Measurements from ENCODE around the gene DNPEP. TPM values are rescaled to one million over a fixed set of nuclear protein-coding genes. Genes with fewer than 3 reads are reported as not detected.
"Not testable (repeated sequence)": the region's sequence is repeated elsewhere in the genome, so short reads cannot be mapped to it uniquely, and the experiment has no call there.

Gene DNPEP
- total RNA-seq, 2 donors from 2014 or later: 42.7 to 51.2 TPM

DNA sequence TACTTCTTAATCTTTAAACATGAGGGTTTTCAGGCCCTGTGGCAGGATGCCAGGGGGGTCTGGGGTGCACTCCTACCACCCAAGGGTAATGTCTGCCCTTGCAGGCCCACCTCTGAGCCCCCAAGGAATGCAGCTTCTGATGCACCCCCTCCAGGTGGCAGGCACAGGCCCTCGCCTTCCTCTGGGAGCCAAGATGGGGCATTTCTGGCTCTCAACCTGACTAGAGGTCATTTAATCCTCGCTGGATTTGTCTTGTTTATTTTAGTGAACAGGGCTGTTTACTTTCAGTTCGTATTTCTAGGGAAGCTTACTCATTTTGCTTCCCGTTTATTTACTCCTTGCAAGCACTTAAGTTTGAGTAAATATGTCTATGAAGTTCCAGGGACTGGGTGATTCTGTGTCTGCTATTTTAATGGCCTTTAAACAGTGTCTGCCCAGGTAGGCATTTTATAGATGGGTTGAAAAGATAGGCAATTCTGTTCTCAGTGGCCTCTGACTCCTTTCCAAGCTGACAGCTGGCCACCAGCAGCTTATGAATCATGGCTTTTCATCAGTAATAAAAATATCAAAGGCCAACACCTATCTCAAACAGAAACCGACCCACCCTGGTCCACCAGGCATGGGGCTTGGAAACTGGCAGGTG is 11.1 kb upstream of the DNPEP start:
- TF ChIP-seq CTCF (IDR thresholded peaks at IDR 0.05): no peak
- H3K27me3 ChIP-seq (replicated peaks; ENCODE audit: insufficient read depth): no peaks in the 10 kb centered on the region
- H3K4me3 ChIP-seq: no peak overlapping the region
- ATAC-seq (ENCODE audit: insufficient number of reproducible peaks, low FRiP score, low read depth) (no peak), DNase-seq (ENCODE audit: low spot score) (no peak)
- H3K4me1 ChIP-seq (ENCODE audit: control insufficient read depth in 1 of 2, low read depth in 2 of 2): peaks cover 4 to 14% of the 10 kb centered on the region in 2 donors
- no peak overlapping the region for H3K27ac ChIP-seq
- no peaks in the 10 kb centered on the region for H3K9me3 ChIP-seq
- no peaks in the 10 kb centered on the region for H3K36me3 ChIP-seq

GRCh38 chr2:219396863-219397457 is 9.2 kb upstream of the DNPEP start:
- peaks cover 0 to 6% of the 10 kb centered on the region in 2 donors for H3K4me1 ChIP-seq (ENCODE audit: control insufficient read depth in 1 of 2, low read depth in 2 of 2)
- H3K27me3 ChIP-seq (replicated peaks; ENCODE audit: insufficient read depth): no peaks in the 10 kb centered on the region
- H3K36me3 ChIP-seq: no peaks in the 10 kb centered on the region
- DNase-seq (ENCODE audit: low spot score) (no peak), ATAC-seq (ENCODE audit: insufficient number of reproducible peaks, low FRiP score, low read depth) (no peak)
- H3K27ac ChIP-seq: no peak overlapping the region
- H3K4me3 ChIP-seq: no peak overlapping the region
- no peaks in the 10 kb centered on the region for H3K9me3 ChIP-seq
- no peak for TF ChIP-seq CTCF (IDR thresholded peaks at IDR 0.05)

DNA sequence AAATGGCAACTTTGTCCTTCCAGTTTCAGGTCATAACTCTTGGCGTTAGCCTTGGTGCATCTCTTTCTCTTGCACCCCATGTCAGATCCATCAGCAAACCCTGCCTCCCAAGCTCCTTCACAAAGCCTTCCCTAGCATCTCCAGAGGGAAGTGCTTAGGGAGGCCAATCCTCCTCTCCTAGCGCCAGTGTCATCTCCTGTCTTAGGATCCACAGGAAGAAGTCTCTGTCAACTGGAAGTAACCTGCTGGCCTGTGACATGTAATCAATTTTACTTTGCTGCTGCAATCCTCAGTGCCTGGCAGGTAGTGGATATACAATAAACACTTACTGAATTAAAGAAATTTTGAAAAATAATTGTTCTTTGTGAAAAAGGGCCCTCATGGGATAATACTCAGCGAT is 7.9 kb upstream of the DNPEP start:
- no peak for TF ChIP-seq CTCF (IDR thresholded peaks at IDR 0.05)
- no peak for ATAC-seq (ENCODE audit: insufficient number of reproducible peaks, low FRiP score, low read depth)

GRCh38 chr2:219395056-219395455 is 7.3 kb upstream of the DNPEP start:
- H3K27ac ChIP-seq; DNase-seq (ENCODE audit: low spot score); ATAC-seq (ENCODE audit: insufficient number of reproducible peaks, low FRiP score, low read depth); H3K9me3 ChIP-seq; H3K36me3 ChIP-seq; H3K27me3 ChIP-seq (replicated peaks; ENCODE audit: insufficient read depth); H3K4me1 ChIP-seq (ENCODE audit: control insufficient read depth in 1 of 2, low read depth in 2 of 2); H3K4me3 ChIP-seq: not testable (repeated sequence)

More for the DNA sequence above, 7.9 kb upstream of the DNPEP start:
- Histone ChIP-seq H3K36me3 (no peaks in the 10 kb centered on the region), H3K27ac (no peak overlapping the region), H3K4me3 (no peak overlapping the region), H3K27me3 (replicated peaks; ENCODE audit: insufficient read depth) (no peaks in the 10 kb centered on the region), H3K9me3 (no peaks in the 10 kb centered on the region), H3K4me1 (ENCODE audit: control insufficient read depth in 1 of 2, low read depth in 2 of 2) (peaks cover 0 to 6% of the 10 kb centered on the region in 2 donors)
- DNase-seq (ENCODE audit: low spot score): no peak

DNA sequence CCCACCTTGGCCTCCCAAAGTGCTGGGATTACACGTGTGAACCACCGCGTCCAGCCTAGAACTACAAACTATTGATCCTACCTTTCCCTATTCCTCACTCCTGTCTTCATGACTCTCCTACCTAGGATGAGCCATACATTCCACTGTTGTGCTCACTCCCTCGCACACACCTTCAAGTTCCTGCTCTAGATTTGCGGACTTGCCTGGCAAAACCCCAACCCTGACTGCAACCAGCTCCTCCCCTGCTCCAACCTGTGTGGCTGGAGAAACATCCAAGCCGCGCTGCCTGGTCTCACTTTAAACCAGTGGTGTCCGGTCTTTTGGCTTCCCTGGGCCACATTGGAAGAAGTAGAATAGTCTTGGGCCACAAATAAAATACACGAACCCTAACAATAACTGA is 5.0 kb upstream of the DNPEP start:
- ATAC-seq (ENCODE audit: insufficient number of reproducible peaks, low FRiP score, low read depth) (no peak), DNase-seq (ENCODE audit: low spot score) (no peak)
- Histone ChIP-seq H3K27me3 (replicated peaks; ENCODE audit: insufficient read depth) (no peaks in the 10 kb centered on the region), H3K4me1 (ENCODE audit: control insufficient read depth in 1 of 2, low read depth in 2 of 2) (no peaks in the 10 kb centered on the region), H3K4me3 (no peak overlapping the region), H3K9me3 (no peaks in the 10 kb centered on the region), H3K27ac (no peak overlapping the region), H3K36me3 (no peaks in the 10 kb centered on the region)
- TF ChIP-seq CTCF (IDR thresholded peaks at IDR 0.05): no peak

DNA sequence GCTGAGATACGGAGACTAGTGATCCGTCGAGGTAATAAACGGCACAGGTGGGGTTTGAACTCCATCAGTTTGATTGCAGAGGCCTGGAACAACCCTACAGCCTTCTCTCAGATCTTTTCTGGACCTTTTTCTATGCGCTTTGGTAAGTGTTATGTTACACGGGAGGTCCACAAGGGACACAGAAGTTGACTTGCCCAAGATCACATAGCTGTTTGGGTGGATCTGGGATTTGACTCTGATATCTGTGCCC is 1.1 kb upstream of the DNPEP start:
- Histone ChIP-seq H3K36me3 (peaks cover 11% of the 10 kb centered on the region), H3K27me3 (replicated peaks; ENCODE audit: insufficient read depth) (no peaks in the 10 kb centered on the region), H3K4me3 (peak overlapping the region; percentile 63), H3K9me3 (no peaks in the 10 kb centered on the region), H3K27ac (peak overlapping the region; percentile 51 to 62), H3K4me1 (ENCODE audit: control insufficient read depth in 1 of 2, low read depth in 2 of 2) (peaks cover 7 to 9% of the 10 kb centered on the region in 2 donors)
- ATAC-seq (ENCODE audit: insufficient number of reproducible peaks, low FRiP score, low read depth) (no peak), DNase-seq (ENCODE audit: low spot score) (no peak)
- no peak for TF ChIP-seq CTCF (IDR thresholded peaks at IDR 0.05)

Measured in thoracic aorta (tissue), 2 donors.